Stimulated activated CD8-positive, alpha-beta memory T cell treated with anti-CD3 and anti-CD28 coated beads, Interleukin-7, amount 100 ng/mL, for 1 hour (primary cell): ENCODE data around the gene SH3D19.
"Not testable (repeated sequence)": the region's sequence is repeated elsewhere in the genome, so short reads cannot be mapped to it uniquely, and the experiment has no call there.

ENCODE experiments used
- DNase-seq, 2 donors: peaks; one replicate each; pipeline ENCODE4 v3.0.0-alpha.2; 2020; ENCODE audit warnings: low read depth in 2 of 2

Gene SH3D19

DNA sequence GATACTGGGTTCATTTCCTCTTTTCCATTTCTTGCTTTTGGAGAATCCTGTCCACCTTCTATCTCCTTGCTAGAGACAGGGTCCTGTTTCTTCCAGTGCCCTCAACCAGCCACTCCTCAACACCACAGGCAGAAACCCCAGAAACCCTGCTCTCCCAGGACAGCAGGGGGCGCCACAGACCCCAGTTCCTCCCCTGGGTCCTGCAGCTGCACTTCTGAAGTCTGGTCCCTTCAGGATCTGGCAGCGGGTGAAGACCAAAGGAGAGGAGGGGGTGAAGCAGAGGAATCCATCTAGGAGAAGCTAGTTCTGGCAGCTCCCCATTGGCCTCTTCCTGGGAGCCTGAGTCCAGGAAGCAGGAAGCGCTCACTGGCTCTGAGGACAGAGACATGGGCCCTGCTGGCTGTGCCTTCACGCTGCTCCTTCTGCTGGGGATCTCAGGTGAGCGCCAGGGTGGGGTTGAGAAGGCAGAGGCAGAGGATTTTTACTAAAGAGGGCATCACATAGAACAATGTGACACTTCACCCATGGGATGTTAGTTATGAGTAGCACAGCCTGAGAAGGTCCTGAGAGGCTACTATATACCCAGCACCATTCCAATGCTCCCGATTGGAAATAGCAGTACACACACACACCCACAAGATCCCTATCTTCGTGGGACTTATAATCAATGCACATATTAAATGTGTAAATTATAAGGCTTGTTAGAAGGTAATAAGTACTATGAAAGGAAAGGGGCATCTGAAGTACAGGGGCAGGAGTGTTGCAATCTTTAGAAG, 48.4 kb downstream of the SH3D19 start, which contains the start of gene PRSS48:
PRSS48 (plus strand) TSS at position 375 of the 776 bp plus-strand sequence; CDS start at position 387, 12 bp downstream.
- DNase-seq: peak in 1 of 2 donors; percentile 1

DNA sequence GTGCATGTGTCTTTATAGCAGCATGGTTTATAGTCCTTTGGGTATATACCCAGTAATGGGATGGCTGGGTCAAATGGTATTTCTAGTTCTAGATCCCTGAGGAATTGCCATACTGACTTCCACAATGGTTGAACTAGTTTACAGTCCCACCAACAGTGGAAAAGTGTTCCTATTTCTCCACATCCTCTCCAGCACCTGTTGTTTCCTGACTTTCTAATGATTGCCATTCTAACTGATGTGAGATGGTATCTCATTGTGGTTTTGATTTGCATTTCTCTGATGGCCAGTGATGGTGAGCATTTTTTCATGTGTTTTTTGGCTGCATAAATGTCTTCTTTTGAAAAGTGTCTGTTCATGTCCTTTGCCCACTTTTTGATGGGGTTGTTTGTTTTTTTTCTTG, 56.5 kb downstream of the SH3D19 start:
- not testable (repeated sequence) for DNase-seq

DNA sequence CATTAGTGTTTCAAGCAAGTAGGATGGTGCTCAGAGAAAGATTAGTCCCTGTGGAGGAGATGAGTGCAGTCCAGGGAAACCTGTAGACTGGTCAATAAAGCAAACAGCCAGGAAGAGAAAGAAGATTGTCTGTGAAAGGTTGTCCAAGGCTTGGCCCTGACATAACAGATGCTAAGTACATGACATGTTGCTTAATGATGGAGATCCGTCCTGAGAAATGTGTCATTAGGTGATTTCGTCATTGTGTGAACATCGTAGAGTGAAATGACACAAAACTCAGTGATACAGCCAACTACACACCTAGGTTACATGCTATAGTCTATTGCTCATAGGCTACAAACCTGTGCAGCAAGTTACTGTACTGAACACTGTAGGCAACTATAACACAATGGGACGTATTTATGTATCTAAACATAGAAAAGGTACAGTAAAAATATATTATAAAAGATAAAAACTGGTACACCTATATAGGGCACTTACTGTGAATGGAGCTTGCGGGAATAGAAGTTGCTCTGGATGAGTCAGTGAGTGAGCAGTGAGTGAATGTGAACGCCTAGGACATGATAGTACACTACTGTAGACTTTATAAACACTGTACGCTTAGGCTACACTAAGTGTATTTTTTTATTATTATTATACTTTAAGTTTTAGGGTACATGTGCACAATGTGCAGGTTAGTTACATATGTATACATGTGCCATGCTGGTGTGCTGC, 57.4 kb downstream of the SH3D19 start:
- no peak for DNase-seq

DNA sequence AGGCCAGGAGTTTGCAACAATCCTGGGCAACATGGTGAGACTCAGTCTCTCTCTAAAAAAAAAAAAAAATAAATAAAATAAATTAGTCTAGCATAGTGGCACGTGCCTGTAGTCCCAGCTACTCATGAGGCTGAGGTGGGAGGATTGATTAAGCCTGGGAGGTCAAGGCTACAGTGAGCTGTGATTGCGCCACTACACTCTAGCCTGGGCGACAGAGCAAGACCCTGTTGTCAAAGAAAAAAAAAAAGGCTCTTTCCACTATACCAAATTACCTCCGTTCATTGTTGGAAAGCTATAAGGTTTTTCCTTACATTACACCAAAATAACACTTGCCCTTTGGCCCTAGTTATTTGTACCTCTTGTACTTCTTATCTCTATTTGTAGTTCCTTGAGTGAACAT, 58.3 kb downstream of the SH3D19 start:
- no peak for DNase-seq

DNA sequence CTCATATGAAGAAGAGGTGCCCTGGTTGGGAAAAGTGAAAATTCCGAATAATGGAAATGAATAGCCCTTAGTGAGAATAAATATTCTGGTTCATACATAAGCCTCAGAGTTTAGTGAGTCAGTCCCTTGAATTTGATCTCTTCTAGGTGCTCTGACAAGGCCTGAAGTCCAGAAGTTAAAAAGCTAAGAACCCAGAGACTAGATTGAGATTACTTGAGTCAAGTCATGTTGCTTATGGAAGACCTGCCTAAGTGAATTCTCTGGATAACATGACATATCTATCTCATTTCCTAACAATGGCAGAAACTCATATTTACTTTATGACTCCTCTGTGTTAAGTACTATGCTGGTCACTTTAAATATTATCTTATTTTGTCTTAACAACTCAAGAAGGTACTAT, 58.9 kb downstream of the SH3D19 start:
- DNase-seq: no peak

DNA sequence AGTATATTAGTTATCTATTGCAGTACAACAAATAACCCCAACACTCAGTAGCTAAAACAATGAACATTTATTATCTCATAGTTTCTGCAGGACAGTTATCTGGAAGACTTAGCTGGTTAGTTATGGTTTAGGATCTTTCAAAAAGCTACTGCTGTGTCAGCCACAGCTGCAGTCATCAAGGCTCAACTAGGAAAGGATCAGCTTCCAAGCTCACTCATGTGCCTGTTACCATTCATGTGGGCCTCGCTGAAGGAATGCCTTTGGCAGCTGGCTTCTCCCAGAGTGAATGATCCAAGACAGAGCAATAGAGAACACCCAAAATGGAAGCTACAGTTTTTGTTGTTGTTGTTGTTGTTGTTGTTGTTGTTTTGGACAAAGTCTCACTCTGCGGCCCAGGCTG, 62.0 kb downstream of the SH3D19 start:
- DNase-seq: no peak

DNA sequence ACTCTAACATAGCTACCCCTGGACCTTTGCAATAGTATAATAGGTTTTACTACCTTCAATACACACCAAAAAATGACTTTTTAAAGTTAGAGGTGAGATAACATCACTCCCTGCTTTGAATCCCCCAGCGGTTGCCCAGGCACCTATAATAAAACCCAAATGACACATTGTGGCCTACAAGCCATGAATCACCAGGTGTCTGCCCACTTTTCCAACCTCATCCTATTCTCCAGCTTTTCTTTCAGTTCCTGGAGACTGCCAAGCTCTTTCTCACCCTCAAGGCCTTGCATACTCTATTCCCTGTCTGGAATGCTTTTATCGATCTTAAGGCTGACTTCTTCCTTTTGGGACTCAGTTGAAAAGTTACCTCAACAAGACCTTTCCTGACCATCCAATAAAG, 64.9 kb downstream of the SH3D19 start:
- DNase-seq: no peak

DNA sequence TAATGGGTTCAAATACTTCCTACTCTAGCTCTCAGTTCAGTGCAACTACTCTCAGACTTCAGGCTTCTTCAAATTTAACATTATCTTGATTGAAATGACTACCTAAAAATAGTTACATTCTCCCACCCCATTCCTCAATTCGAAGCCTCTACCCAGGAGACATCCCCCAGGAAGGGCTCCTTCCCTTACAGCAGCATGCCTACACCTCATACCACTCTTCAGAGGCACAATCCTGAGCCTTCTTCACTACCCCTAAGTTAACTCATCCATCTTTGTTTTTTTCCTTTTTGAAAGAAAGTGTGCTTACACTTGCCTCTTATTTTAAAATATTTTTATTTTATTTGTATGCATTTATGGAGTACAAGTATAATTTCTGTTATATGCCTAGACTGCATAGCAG, 65.7 kb downstream of the SH3D19 start:
- DNase-seq: no peak

DNA sequence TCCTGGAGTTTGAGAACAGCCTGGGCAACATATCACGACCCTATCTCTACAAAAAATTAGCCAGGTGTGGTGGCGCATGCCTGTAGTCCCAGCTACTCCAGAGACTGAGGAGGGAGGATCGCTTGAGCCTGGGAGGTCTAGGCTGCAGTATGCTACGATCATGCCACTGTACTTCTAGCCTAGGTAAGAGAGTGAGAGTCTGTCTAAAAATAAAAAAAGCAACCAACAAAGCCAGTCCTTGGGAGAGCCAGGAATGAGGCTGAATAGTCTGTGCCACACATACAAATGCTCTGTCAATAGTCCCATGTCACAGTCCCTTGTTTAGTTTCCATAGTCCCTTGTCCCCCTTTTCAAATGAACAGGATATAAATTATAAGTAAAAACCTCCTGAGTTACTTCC, 67.7 kb downstream of the SH3D19 start:
- DNase-seq: no peak

DNA sequence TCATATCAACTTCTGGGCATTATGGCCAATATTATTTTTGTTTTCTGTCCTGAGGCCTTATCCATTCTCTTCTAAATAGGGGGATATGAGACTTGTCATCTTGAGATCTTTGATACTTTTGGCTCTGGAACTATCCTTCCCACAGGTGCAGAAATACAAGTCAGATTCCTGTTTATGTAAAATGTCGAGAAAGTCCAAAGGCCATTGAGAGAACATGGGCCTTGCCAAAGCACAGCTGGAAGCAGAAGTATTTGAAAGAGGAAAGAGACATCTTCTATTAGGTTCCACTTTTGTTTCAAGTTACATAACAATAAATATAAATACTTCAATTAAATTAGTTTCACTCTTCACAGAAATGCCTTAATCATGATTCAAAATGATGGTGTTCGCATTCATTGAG, 69.3 kb downstream of the SH3D19 start:
- DNase-seq: no peak

DNA sequence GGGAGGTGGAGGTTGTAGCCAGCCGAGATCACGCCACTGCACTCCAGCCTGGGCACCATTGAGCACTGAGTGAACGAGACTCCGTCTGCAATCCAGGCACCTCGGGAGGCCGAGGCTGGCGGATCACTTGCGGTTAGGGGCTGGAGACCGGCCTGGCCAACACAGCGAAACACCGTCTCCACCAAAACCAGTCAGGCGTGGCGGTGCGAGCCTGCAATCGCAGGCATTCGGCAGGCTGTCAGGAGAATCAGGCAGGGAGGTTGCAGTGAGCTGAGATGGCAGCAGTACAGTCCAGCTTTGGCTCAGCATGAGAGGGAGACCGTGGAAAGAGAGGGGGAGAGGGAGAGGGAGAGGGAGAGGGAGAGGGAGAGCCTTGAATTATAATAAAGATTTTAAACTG, 69.7 kb downstream of the SH3D19 start:
- not testable (repeated sequence) for DNase-seq

DNA sequence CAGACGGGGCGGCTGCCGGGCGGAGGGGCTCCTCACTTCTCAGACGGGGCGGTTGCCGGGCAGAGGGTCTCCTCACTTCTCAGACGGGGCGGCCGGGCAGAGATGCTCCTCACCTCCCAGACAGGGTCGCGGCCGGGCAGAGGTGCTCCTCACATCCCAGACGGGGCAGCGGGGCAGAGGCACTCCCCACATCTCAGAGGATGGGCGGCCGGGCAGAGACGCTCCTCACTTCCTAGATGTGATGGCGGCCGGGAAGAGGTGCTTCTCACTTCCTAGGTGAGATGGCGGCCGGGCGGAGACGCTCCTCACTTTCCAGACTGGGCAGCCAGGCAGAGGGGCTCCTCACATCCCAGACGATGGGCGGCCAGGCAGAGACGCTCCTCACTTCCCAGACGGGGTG, 70.2 kb downstream of the SH3D19 start:
- DNase-seq: not testable (repeated sequence)

DNA sequence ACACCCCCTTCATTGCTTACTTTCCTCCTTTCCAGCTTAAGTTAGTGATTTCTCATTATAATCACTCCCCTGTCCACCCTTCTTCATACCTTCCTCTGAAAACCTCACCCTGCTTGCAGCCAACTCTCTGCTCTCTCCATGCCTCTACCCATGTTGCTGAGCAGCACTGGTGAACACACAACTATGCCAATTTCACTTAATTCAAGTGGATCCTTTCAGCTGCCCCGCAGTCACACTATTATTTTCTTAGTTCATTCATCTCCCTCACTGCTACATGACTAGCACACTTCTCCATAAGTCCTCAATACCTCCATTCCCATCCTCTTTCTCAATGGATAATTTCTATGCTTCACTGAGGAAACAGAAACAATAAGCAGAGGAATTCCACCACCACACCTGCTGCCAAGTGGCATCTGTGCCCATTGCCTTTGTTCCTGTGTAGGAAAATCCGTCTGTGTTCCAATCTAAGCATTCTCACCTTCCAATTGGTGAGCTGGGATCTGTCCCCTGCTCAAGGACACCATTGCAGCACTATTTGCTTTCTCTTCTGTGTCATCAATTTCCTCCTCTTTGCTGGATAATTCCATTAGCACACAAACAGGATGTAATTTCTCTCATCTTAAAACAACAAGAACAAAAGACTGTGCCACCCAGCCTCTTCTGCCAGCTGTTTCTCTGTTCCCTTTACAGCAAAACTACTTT, 73.7 kb downstream of the SH3D19 start:
- DNase-seq: no peak

DNA sequence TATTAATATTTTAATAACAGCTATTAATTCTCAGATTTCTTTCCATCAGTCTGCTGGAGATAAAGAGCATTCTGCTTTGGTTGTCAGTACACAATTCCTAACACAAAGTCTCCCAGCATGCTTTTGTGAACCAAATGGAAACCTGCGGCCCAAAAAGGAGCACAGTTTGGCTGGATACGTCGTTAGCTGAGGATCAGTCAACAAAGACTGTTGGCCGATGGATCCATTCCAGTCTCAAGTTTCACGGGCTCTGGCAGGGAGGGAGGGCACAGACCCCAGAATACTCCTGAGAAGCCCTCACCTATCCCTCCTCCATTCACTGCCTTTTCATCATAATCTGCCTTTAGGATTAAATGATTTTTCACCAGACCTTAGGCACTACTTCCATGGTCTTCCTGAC, 74.7 kb downstream of the SH3D19 start:
- DNase-seq: no peak

DNA sequence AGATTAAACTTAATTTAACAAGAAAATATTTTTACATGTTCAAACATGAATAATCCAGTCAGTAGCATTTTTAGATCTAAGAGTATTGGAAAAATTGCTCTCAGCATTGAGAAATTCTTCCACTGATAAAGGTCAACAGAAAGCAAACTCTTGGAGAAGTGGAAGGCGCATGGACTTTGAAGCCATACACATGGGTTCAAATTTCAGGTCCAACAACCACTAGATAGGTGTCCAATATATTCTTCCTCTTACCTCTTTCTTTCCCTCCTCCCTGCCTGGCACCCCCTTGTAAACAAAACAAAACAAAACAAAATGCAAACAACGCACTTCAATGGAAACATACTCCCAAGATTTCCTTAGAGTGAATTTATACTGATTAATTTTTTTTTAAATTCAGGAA, 76.9 kb downstream of the SH3D19 start:
- DNase-seq: no peak

DNA sequence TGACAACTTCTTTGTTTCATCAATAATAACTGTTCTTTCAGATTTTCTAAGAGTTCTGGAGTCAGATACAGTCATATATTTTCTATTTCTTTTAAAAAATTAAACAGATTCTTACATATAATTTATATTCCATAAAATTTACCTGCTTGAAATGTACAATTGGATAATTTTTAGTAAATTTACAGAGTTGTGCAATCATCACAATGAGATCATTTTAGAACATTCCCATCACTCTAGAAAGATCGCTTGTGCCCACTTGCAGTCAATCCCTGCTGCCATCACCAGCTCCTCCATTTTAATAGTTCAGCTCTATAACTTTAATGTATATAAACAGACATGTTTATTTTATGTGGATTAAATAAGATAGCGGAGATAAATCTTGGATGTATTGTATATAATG, 78.0 kb downstream of the SH3D19 start:
- no peak for DNase-seq

DNA sequence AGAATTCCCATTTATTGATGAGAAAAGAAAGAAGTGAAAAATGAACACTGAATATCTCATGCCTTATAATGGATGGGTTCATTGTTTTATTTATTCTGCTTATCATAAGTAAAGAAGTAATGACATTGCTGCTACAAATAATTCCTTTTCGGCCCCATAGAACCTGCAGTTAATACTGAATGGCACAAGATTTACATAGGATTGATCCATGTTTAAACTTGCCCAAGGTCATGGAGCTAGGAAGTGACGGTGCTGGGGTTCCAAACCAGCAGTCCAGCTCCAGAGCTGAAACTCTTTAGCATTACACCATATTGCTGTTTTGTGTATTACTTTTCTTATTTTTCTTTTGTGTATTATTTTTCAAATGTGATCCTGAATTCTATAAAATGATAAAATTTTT, 78.7 kb downstream of the SH3D19 start:
- DNase-seq: no peak

DNA sequence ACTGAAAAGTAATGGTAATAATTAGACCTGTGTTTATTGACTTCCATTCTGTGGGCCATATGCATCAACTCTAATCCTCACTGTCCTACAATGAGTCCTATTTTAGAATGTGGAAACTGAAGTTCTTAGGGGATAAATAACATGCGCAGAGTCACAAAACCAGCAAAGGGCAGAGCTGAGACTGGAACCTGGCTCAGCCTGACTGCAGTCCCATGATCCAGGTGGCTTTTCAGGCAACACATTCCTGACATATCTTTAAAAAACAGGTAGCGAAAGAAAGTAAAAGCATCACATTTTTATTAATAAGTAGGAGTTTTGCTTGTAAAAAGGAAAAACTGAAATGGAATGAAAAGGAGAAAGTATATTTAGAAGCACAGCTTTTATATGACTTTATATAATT, 83.1 kb downstream of the SH3D19 start:
- no peak for DNase-seq

DNA sequence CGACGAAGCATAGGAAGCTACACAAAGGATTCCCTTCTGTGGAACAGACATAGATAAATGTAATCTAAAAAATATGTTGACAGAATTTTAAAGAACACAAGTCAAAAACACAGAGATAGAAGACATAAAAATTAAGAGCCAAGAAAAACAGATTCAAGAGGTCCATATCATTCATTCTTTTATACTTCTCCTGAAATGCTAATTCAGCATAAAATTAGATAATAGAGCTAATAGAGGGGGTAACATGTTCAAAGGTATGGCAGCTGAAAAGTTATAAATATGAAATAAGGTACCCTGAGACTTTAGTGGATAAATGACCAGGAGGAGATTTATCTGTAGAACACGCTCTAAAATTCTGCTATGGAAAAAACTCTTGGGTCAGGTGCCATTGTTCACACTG, 85.8 kb downstream of the SH3D19 start:
- DNase-seq: no peak

DNA sequence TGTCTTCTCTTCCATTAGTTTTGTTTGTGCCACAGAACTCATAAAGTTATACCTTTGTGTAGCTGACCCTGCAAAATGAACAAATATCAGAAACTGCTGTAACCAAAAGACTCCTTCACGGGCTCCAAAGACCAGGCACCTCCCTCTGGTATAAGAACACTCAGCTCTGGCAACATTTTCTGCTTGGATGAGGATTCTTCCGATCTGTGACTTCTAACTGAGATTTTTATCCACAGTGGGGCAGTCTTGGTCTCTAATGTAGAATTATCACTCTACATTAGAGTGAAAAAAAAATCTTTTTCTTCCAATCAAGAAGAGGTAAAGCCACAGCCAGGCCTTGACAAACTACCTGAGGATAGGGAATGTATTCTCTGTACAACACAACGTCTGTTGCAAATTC, 86.9 kb downstream of the SH3D19 start:
- no peak for DNase-seq

DNA sequence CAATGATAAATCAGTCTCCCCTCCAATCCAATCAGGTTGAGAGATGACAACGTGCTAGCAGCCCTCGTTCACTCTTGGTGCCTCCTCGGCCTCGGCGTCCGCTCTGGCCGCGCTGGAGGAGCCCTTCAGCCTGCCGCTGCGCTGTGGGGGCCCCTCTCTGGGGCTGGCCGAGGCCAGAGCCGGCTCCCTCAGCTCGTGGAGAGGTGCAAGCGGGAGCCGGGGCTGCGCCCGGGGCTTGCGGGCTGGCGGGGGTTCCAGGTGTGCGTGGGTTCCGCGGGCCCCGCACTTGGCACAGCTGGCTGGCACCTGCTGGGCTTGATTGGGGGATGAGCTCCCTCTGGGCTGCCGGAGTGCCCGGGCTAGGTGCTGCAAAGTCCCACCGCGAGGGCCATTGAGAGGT, 89.4 kb downstream of the SH3D19 start:
- no peak for DNase-seq

DNA sequence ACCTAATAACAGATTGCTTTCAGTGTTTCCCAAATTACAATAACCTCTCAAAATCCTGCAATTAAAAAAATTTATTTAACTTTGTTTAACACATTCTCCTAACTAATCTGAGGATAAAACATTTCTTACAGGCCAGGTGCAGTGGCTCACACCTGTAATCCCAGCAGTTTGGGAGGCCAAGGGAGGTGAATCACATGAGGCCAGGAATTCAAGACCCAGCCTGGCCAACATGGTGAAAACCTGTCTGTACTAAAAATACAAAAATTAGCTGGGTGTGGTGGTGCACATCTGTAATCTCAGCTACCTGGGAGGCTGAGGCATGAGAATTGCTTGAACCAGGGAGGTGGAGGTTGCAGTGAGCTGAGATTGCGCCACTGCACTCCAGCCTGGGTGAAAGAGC, 90.0 kb downstream of the SH3D19 start:
- not testable (repeated sequence) for DNase-seq

DNA sequence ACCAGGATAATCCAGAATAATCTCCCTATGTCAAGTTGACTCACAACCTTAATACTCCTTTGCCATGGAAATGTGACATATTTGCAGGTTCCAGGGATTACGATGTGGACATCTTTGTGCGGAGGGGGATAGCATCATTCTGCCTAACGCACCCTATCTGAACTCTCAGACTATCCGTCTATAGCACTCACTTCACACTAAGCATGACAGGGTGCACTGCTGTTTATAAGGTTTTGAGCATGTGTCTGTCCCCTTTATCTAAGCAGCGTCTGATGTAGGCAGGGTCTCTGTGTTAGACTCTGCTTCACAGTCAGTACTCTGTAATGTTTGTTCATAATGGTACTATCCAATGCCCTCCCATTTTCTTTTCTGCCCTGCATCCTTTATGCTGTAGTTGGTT, 91.8 kb downstream of the SH3D19 start:
- no peak for DNase-seq
